HG02970 (cell line): Measurements from ENCODE around the gene MMS19.
"Not testable (repeated sequence)": the region's sequence is repeated elsewhere in the genome, so short reads cannot be mapped to it uniquely, and the experiment has no call there.

Experiments
- ATAC-seq: cut with Tn5 transposase; IDR thresholded peaks from one replicate; pipeline ENCODE4 v1.9.1; 2021; ENCODE audit warnings: mild to moderate bottlenecking, moderate library complexity, moderate number of reproducible peaks; ENCODE audit not compliant: unreplicated experiment, low FRiP score

The MMS19 gene

DNA sequence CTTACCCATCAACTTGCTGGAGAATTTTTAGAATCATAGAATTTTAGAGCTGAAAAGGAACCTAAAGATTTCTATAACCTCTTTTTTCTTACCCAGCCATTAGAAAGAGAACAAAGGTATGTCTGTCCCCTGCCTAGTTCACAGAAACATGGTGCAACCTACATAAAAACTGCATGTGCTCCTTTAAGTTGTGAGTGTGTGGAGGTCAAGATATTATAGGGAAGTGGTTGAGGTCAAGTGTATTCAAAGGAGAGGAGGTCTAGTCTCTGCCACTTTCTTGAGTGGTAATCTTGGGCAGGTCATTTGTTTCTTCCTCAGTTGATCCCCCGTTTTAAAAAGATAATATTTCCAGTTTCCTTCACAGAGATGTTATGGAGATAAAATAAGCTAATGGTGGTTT lies 6.9 kb upstream of the MMS19 start:
- no peak for ATAC-seq

DNA sequence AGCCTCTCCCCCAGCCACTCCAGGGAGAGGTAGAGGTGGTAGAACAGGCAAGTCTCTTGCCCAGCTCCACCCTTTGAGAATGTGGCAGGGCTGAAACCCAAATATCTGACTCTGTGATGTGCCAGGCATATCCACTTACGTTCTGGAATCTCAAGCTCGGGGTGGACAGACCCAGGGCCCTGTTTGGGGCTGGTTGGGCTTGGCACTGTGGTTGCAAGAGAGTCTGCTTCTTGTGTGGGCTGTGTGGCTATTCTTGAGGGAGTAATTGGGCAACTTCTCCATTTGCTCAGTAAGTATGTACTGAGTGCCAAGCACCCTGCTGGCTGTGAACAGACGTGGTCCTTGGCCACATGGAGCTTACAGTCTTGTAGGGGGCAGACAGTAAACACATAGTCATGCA lies 5.2 kb upstream of the MMS19 start:
- no peak for ATAC-seq

DNA sequence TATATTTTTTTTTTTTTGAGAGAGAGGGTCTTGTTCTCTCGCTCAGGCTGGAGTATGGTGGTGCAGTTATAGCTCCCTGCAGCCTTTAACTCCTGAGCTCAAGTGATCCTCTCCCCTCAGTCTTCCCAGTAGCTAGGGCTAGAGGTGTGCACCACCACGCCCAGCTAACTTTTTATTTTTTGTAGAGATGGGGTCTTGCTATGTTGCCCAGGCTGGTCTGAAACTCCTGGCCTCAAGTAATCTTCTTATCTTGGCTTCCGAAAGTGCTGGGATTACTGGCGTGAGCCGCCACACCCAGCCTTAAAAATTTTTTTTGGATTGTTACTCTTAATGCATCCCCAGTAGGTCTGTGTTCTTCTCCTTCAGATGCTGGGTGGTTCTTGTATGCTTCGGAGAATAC lies 4.7 kb upstream of the MMS19 start:
- ATAC-seq = no peak

DNA sequence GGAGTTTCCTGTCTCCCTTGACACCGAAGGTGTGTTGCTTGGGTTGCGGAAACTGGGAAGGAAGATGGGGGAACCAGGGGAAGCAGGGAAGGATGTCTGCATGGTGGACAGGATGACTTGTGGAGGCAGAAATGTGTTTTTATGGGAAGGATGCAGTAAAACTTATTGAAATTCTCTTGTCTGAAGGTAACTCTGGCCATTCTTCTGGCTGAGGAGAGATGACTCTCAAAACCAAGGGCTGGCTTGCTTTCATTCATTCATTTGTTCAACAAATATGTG lies 2.0 kb upstream of the MMS19 start:
- no peak for ATAC-seq

DNA sequence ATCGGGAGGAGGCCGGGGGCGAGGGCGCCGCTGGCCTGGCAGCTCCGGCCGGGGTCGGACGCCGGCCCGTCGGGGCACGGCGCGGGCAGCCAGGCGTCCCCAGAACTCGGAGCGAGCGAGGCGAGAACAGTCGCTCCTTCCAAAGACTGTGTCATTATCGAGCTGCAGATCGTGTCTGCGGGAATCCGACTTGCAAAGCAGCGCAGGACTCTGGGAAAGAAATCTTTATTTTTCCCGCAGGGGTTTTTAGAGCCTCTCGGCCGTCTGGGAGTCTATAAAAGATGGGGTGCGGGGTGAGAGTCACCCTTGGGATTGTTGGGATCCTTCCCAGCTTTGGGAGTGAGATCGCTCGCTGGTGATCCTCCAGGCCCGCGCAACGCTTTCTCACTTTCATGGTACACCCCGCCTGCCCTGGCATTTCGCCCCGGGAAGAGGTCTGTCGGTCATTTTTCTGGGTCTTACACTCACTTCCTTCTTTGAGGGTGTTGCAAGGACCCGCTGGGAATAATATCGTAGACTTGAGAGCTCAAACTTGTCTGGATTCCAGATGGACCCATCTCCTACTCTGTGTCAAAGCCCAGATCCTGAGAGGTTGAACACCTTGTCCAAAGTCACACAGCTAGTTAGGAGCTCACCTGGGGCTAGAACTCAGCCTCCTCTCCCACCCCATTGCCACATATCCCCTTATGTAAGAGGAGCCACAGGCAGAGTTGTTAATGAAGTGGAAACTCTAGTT lies 1.5 kb upstream of the MMS19 start:
- no peak for ATAC-seq

- no peak for ATAC-seq
Measured at GRCh38 chr10:97498841-97499560, 779 bp upstream of the MMS19 start, which contains the start of gene UBTD1. Gene UBTD1, plus strand, starts transcription at chr10:97498924. Its CDS starts 280 bp downstream, at chr10:97499204.

GRCh38 chr10:97497572-97498075 lies 598 bp downstream of the MMS19 start:
- no peak for ATAC-seq

GRCh38 chr10:97494863-97495506 lies 3.2 kb downstream of the MMS19 start:
- ATAC-seq = no peak

DNA sequence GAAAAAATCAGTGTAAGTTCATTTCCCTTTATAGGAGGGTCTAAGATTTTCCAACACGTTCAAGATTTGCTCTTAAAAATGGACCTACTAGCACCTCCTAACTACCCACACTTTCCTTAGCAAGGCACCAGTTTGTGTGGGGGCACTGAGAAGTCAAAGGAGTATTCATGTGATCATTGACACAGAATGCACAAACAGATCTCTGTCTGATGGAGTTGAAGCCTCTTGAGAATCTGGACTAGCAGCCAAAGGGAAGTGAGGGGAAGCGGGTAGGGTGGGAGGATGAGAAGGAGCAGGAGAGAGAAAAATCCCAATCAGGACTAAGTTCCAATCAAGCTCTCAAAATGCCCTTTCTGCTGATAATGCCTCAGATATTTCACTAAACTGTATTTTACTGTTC lies 4.1 kb downstream of the MMS19 start:
- ATAC-seq = no peak

DNA sequence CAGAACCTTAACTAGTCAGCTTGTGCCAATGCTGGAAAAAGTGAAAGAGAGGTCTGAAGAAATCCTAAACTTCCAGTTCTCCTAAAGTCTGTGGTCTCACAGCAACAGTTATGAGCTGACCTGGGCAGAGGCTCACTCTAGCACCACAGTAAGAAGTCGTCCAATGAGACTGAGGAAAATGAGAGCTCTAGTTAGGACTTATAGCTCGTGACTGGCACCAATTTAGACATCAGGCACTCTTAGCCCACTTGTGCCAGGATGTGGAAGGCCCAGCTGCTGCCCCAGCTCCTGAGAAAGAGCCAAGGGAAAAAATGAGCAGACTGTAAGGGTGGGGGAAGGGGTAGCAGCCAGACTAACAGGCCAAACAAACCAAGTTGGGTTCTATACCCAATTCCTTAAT lies 7.6 kb downstream of the MMS19 start:
- ATAC-seq = no peak

GRCh38 chr10:97485647-97486281 lies 12.5 kb downstream of the MMS19 start:
- ATAC-seq = no peak

GRCh38 chr10:97483921-97484320 lies 14.3 kb downstream of the MMS19 start:
- no peak for ATAC-seq

DNA sequence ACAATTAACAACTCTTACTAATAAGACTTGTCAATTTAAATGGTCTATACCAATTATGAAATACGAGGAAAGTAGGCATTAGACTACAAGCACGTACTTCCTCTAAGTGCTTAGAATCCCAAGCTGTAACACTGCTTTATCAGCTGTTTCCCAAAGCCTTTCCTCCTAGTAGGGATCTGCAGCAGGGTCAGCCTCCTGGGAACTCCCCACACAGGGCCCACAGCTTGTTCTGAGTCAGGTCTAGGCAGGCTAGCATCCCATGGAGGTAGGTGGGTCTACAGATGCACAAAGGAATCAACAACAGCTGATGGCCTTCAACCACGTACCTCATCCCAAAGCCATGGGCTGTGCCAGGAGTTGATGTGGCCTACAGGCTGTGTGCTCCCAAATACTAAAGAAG lies 14.7 kb downstream of the MMS19 start:
- no peak for ATAC-seq

DNA sequence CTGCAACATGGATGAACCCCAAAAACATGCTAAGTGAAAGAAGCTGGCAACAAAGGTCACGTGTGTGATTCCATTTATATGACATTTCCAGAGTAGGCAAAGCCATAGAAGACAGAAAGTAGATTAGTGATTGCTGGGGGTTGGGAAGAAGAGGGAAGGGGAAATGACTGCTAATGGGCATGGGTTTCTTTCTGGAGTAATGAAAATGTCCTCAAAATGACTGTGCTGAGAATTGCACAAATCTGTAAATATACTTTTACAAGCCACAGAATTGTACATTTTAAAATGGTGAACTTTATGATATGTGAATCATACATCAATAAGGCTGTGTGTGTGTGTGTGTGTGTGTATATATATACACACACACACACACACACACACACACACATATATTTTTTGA lies 15.8 kb downstream of the MMS19 start:
- no peak for ATAC-seq

DNA sequence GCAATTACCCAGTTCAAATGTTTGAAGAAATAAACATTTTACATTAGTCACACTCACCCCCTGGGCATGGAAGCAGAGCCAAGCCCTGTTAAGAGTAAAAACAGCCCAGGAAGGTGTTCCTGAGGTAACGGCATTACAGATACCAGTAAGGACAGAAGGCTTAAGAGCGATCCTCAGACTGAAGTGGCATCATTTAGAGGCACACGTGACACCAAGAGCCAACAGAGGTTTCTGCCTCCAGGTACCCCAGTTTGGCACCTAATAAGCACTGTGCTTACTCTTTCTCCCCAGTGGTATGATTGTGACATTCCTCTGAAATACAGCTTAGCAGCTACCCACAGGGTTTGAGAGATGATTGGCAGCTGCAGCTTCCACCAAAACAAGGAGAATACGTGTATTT lies 17.2 kb downstream of the MMS19 start:
- ATAC-seq = no peak

- no peak for ATAC-seq
Measured at GRCh38 chr10:97479939-97480338, 18.3 kb downstream of the MMS19 start.

DNA sequence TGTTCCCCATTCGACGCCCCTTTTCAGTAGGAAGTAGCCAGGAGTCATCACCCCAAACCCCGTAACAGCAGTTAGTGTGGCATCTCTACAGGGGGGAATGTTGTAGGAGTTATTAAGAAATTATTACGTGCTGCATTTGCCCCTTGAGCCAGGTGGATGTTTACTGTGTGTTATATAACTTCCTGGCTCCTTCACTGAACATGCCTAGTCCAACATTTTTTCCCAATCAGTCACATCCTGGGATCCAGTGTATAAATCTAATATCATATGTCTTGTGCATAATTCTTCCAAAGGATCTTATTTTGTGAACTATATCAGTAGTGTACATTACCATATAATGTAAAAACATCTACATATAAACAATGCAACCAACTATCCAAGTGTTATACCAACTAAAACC lies 18.8 kb downstream of the MMS19 start:
- ATAC-seq = not testable (repeated sequence)

GRCh38 chr10:97475936-97476594 lies 22.2 kb downstream of the MMS19 start:
- ATAC-seq = no peak

DNA sequence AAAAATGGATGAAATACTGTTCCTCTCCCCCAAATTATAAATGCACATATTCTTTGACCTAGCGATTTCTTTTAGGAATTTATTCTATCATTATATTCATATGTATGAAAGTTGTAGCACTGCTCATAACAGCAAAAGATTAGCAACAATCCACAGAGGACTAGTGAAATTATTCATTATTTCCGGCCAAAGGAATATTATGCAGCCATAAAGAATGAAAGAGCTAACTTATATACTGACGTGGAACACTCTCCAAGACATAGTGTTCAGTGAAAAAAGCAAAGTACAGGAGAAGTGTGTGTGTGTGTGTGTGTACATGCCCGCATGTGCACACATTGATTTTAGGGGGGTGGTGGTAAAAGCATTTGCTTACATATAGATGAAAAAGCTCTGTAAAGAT lies 23.3 kb downstream of the MMS19 start:
- no peak for ATAC-seq

- ATAC-seq = not testable (repeated sequence)
Measured at GRCh38 chr10:97468781-97469180, 29.4 kb downstream of the MMS19 start.

- no peak for ATAC-seq
Measured at GRCh38 chr10:97468162-97468561, 30.1 kb downstream of the MMS19 start.
